SK-N-MC (cell line): ENCODE results near the gene SHBG.
"Not testable (repeated sequence)": the region's sequence is repeated elsewhere in the genome, so short reads cannot be mapped to it uniquely, and the experiment has no call there.

Experiments
- EZH2 ChIP-seq: fragments of 200-600 bp; sonication (generic); IDR thresholded peaks from one replicate; pipeline ENCODE4 v1.6.1; 2017; ENCODE audit warnings: antibody characterized with exemption
- FOXP2 ChIP-seq: optimal IDR thresholded peaks from 2 replicates; pipeline ENCODE3; 2011; ENCODE audit warnings: mild to moderate bottlenecking, moderate library complexity; ENCODE audit not compliant: insufficient read depth; ENCODE audit errors: extremely low read length, control extremely low read depth
- POLR2AphosphoS5 ChIP-seq: IDR thresholded peaks from 2 replicates; pipeline ENCODE4 v1.6.1; 2012; ENCODE audit warnings: mild to moderate bottlenecking, low read depth, low read length, borderline replicate concordance

DNA sequence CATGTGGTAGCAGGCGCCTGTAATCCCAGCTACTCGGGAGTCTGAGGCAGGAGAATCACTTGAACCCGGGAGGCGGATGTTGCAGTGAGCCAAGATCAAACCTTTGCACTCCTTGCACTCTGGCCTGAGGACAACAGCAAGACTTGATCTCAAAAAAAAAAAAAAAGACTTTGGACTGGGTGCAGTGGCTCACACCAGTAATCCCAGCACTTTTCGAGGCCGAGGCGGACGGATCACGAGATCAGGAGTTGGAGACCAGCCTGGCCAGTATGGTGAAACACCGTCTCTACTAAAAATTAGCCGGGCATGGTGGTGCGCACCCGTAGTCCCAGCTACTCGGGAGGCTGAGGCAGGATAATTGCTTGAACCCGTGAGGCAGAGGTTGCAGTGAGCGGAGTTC lies 4.2 kb upstream of the SHBG start:
- not testable (repeated sequence) for TF ChIP-seq EZH2, POLR2AphosphoS5, FOXP2
